ENCODE data around the gene ARID3C. TPM values are rescaled to one million over a fixed set of nuclear protein-coding genes. Genes with fewer than 3 reads are reported as not detected.

Gene ARID3C
- total and polyA plus RNA-seq, 10 of the 15 experiments (the other 5 are each of a cell fraction or from before 2014, with no cell fraction given), result not detected

DNA sequence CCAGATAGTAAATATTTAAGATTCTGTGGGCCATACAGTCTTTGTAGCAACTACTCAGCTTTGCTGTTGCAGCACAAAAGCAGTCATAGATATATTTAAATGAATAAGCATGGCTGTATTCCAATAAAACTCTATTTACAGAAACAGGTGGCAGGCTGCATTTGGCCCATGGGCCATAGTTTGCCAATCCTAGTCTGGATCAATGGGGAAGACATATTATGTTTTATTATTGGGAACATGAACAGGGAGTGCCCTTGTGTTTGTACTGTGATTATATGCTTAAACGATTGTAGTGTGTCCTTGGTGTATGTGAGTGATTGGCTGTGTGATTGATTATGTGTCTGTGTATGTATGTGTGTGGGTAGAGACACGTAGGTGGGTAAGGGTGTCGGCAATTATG, 45.6 kb upstream of the ARID3C start:
- 52% methylated on average over 3 of the region's 3 CpGs for WGBS (ENCODE audit: insufficient coverage, insufficient replicate concordance, low lambda C conversion rate, missing lambda C conversion rate)
- Histone ChIP-seq H3K79me2 (ENCODE audit: control insufficient read depth, insufficient read depth, low read length) (no peaks in the 10 kb centered on the region), H3K9me3 (replicated peaks; ENCODE audit: control insufficient read depth, insufficient read depth, low read length) (no peaks in the 10 kb centered on the region; the same call in 2 of the 3 replicates), H3K36me3 (ENCODE audit: control insufficient read depth in 2 of 2, insufficient read depth in 2 of 2, low read length in 1 of 2) (no peaks in the 10 kb centered on the region), H3K27ac (ENCODE audit: control insufficient read depth, insufficient read depth) (no peak overlapping the region), H3K27me3 (replicated peaks in 1 of 2; ENCODE audit: control insufficient read depth in 2 of 2, insufficient read depth in 2 of 2, low read length in 1 of 2) (no peaks in the 10 kb centered on the region), H3K9ac (ENCODE audit: control insufficient read depth, insufficient read depth, low read length) (no peak overlapping the region), H3K4me3 (no peak overlapping the region), H4K20me1 (ENCODE audit: control insufficient read depth, insufficient read depth) (no peaks in the 10 kb centered on the region), H3K4me1 (ENCODE audit: control insufficient read depth, insufficient read depth, low read length) (no peaks in the 10 kb centered on the region), H3K4me2 (ENCODE audit: control insufficient read depth, insufficient read depth) (no peak overlapping the region), H2AFZ (ENCODE audit: control insufficient read depth, low read depth, low read length) (no peak overlapping the region)
- intact Hi-C loops (cut with micrococcal nuclease; ENCODE audit: unreplicated experiment), result no loop called here
- ChIA-PET CTCF (interaction anchor here (1.1 to 3.3 kb wide), 5 partner anchors 8 to 29 kb away, joined by 3 to 23 read pairs (median 4); a partner anchor contains a TSS), POLR2A (no interaction called here), RAD21 (ENCODE audit: unreplicated experiment) (interaction anchor here (0.6 kb wide), 1 partner anchor 1279 kb away, joined by 3 read pairs; no protein-coding TSS in a partner anchor), SMC1A (ENCODE audit: uncharacterized antibody, unreplicated experiment) (no interaction called here)
- in situ Hi-C loops (cut with MboI), result no loop called here
- ATAC-seq (no peak), DNase-seq (ENCODE audit: low read depth, low spot score) (no peak), FAIRE-seq (no peak)
- BruUV-seq (replicated peaks), result no TSS peak
- TF ChIP-seq, protein P1, sequence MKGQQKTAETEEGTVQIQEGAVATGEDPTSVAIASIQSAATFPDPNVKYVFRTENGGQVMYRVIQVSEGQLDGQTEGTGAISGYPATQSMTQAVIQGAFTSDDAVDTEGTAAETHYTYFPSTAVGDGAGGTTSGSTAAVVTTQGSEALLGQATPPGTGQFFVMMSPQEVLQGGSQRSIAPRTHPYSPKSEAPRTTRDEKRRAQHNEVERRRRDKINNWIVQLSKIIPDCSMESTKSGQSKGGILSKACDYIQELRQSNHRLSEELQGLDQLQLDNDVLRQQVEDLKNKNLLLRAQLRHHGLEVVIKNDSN (IDR thresholded peaks at IDR 0.05; ENCODE audit: borderline replicate concordance, extremely low read length, insufficient read depth, low read depth, low read length), result no peak
- TF ChIP-seq TBL1XR1 (IDR thresholded peaks at IDR 0.05; ENCODE audit: low read depth, low read length), result no peak
- no peak for TF ChIP-seq PAX8 (IDR thresholded peaks at IDR 0.05)
- TF ChIP-seq YY1 (IDR thresholded peaks at IDR 0.05; ENCODE audit: low read depth, low read length), result no peak
- TF ChIP-seq YBX1 (IDR thresholded peaks at IDR 0.05), result no peak
- TF ChIP-seq, protein P2, sequence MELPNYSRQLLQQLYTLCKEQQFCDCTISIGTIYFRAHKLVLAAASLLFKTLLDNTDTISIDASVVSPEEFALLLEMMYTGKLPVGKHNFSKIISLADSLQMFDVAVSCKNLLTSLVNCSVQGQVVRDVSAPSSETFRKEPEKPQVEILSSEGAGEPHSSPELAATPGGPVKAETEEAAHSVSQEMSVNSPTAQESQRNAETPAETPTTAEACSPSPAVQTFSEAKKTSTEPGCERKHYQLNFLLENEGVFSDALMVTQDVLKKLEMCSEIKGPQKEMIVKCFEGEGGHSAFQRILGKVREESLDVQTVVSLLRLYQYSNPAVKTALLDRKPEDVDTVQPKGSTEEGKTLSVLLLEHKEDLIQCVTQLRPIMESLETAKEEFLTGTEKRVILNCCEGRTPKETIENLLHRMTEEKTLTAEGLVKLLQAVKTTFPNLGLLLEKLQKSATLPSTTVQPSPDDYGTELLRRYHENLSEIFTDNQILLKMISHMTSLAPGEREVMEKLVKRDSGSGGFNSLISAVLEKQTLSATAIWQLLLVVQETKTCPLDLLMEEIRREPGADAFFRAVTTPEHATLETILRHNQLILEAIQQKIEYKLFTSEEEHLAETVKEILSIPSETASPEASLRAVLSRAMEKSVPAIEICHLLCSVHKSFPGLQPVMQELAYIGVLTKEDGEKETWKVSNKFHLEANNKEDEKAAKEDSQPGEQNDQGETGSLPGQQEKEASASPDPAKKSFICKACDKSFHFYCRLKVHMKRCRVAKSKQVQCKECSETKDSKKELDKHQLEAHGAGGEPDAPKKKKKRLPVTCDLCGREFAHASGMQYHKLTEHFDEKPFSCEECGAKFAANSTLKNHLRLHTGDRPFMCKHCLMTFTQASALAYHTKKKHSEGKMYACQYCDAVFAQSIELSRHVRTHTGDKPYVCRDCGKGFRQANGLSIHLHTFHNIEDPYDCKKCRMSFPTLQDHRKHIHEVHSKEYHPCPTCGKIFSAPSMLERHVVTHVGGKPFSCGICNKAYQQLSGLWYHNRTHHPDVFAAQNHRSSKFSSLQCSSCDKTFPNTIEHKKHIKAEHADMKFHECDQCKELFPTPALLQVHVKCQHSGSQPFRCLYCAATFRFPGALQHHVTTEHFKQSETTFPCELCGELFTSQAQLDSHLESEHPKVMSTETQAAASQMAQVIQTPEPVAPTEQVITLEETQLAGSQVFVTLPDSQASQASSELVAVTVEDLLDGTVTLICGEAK (IDR thresholded peaks at IDR 0.05; ENCODE audit: borderline replicate concordance), result no peak
- TF ChIP-seq FOS (IDR thresholded peaks at IDR 0.05; ENCODE audit: borderline replicate concordance, extremely low read depth, insufficient read length), result no peak
- no peak for TF ChIP-seq SIN3A (IDR thresholded peaks at IDR 0.05; ENCODE audit: low read depth, low read length)
- no peak for TF ChIP-seq MTA3 (IDR thresholded peaks at IDR 0.05; ENCODE audit: borderline replicate concordance, low read length)
- TF ChIP-seq RFX5 (IDR thresholded peaks at IDR 0.05; ENCODE audit: low read depth, low read length), result no peak
- TF ChIP-seq, protein P3, sequence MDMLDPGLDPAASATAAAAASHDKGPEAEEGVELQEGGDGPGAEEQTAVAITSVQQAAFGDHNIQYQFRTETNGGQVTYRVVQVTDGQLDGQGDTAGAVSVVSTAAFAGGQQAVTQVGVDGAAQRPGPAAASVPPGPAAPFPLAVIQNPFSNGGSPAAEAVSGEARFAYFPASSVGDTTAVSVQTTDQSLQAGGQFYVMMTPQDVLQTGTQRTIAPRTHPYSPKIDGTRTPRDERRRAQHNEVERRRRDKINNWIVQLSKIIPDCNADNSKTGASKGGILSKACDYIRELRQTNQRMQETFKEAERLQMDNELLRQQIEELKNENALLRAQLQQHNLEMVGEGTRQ (IDR thresholded peaks at IDR 0.05; ENCODE audit: borderline replicate concordance, low read depth, low read length), result no peak
- TF ChIP-seq, protein P4, sequence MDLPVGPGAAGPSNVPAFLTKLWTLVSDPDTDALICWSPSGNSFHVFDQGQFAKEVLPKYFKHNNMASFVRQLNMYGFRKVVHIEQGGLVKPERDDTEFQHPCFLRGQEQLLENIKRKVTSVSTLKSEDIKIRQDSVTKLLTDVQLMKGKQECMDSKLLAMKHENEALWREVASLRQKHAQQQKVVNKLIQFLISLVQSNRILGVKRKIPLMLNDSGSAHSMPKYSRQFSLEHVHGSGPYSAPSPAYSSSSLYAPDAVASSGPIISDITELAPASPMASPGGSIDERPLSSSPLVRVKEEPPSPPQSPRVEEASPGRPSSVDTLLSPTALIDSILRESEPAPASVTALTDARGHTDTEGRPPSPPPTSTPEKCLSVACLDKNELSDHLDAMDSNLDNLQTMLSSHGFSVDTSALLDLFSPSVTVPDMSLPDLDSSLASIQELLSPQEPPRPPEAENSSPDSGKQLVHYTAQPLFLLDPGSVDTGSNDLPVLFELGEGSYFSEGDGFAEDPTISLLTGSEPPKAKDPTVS (IDR thresholded peaks at IDR 0.05; ENCODE audit: low read depth, low read length), result no peak
- TF ChIP-seq CHD1 (IDR thresholded peaks at IDR 0.05; ENCODE audit: low read depth, low read length), result no peak
- TF ChIP-seq, protein P5, sequence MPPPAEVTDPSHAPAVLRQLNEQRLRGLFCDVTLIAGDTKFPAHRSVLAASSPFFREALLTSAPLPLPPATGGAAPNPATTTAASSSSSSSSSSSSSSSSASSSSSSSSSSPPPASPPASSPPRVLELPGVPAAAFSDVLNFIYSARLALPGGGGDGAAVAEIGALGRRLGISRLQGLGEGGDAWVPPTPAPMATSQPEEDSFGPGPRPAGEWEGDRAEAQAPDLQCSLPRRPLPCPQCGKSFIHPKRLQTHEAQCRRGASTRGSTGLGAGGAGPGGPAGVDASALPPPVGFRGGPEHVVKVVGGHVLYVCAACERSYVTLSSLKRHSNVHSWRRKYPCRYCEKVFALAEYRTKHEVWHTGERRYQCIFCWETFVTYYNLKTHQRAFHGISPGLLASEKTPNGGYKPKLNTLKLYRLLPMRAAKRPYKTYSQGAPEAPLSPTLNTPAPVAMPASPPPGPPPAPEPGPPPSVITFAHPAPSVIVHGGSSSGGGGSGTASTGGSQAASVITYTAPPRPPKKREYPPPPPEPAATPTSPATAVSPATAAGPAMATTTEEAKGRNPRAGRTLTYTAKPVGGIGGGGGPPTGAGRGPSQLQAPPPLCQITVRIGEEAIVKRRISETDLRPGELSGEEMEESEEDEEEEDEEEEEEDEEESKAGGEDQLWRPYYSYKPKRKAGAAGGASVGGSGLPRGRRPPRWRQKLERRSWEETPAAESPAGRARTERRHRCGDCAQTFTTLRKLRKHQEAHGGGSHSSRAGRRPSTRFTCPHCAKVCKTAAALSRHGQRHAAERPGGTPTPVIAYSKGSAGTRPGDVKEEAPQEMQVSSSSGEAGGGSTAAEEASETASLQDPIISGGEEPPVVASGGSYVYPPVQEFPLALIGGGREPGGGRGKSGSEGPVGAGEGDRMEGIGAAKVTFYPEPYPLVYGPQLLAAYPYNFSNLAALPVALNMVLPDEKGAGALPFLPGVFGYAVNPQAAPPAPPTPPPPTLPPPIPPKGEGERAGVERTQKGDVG (CRISPR knock-in tag; IDR thresholded peaks at IDR 0.05), result no peak
- TF ChIP-seq MTA2 (IDR thresholded peaks at IDR 0.05; ENCODE audit: low read depth), result no peak
